ENCODE data around the gene TRIL. TPM values are rescaled to one million over a fixed set of nuclear protein-coding genes. Genes with fewer than 3 reads are reported as not detected.

The TRIL gene
- total and polyA plus RNA-seq, 8 donors = 0.92 to 26.1 (median 1.3) TPM; not detected in 1

- 86 to 98% (median 96%) methylated on average over 5 of the region's 5 CpGs for WGBS, 5 donors
- Histone ChIP-seq H3K9me3 (no peaks in the 10 kb centered on the region), H3K36me3 (no peaks in the 10 kb centered on the region), H3K27ac (no peak overlapping the region), H3K27me3 (no peaks in the 10 kb centered on the region), H3K4me3 (no peak overlapping the region), H3K4me1 (peaks cover 5 to 15% (median 10%) of the 10 kb centered on the region in 4 donors)
- no peak for DNase-seq
- intact Hi-C loops (cut with DNase I; ENCODE audit: low total_unique reads) = no loop called here
- TF ChIP-seq POLR2AphosphoS5 (IDR thresholded peaks at IDR 0.05) = no peak
- TF ChIP-seq POLR2A (IDR thresholded peaks at IDR 0.05) = no peak
- TF ChIP-seq EP300 (IDR thresholded peaks at IDR 0.05) = no peak
- no peak for TF ChIP-seq CTCF (IDR thresholded peaks at IDR 0.05)
Observed at GRCh38 chr7:28999427-28999826, 41.3 kb upstream of the TRIL start.

GRCh38 chr7:28998105-28998504 is 40.0 kb upstream of the TRIL start:
- intact Hi-C loops (cut with DNase I; ENCODE audit: low total_unique reads) = no loop called here
- no peak overlapping the region for H3K4me3 ChIP-seq
- DNase-seq = peak in 1 of 2 donors; percentile 36
- no peaks in the 10 kb centered on the region for H3K9me3 ChIP-seq
- WGBS, 5 donors = 41 to 54% (median 48%) methylated on average over 4 of the region's 4 CpGs
- no peaks in the 10 kb centered on the region for H3K36me3 ChIP-seq
- no peaks in the 10 kb centered on the region for H3K27me3 ChIP-seq
- peaks cover 5 to 15% (median 10%) of the 10 kb centered on the region in 4 donors for H3K4me1 ChIP-seq
- H3K27ac ChIP-seq = no peak overlapping the region
- no peak for TF ChIP-seq CTCF (IDR thresholded peaks at IDR 0.05)
- no peak for TF ChIP-seq POLR2AphosphoS5 (IDR thresholded peaks at IDR 0.05)
- TF ChIP-seq POLR2A (IDR thresholded peaks at IDR 0.05) = no peak
- no peak for TF ChIP-seq EP300 (IDR thresholded peaks at IDR 0.05)

DNA sequence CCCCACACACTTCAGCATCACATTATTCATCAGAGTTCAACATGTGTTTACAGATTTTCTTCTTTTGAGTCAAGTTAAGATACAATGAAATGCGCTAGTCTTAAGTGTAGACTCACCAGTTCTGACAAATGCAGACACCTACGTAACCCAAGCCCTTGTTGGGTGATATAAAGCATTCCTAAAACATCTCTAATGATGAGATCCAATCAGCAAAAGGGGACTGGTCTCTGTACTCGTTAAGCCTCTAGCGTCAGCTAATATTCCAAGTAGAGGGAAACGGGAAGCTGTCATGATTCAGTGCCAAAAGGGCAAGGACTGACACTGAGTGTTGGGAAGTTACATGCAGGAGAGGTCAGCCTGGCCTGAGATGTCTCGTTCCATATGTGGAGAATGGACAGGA is 38.7 kb upstream of the TRIL start:
- Histone ChIP-seq H3K36me3 (no peaks in the 10 kb centered on the region), H3K4me1 (peaks cover 5 to 15% (median 10%) of the 10 kb centered on the region in 4 donors), H3K9me3 (no peaks in the 10 kb centered on the region), H3K4me3 (no peak overlapping the region), H3K27me3 (no peaks in the 10 kb centered on the region), H3K27ac (no peak overlapping the region)
- WGBS, 5 donors = 75 to 87% (median 82%) methylated on average over 6 of the region's 6 CpGs
- no peak for DNase-seq
- intact Hi-C loops (cut with DNase I; ENCODE audit: low total_unique reads) = no loop called here
- TF ChIP-seq CTCF (IDR thresholded peaks at IDR 0.05) (no peak), POLR2AphosphoS5 (IDR thresholded peaks at IDR 0.05) (no peak), POLR2A (IDR thresholded peaks at IDR 0.05) (no peak), EP300 (IDR thresholded peaks at IDR 0.05) (no peak)

GRCh38 chr7:28993371-28993770 is 35.2 kb upstream of the TRIL start:
- Histone ChIP-seq H3K4me1 (peaks cover 5 to 13% (median 8%) of the 10 kb centered on the region in 4 donors), H3K27me3 (no peaks in the 10 kb centered on the region), H3K27ac (no peak overlapping the region), H3K4me3 (no peak overlapping the region), H3K36me3 (no peaks in the 10 kb centered on the region), H3K9me3 (no peaks in the 10 kb centered on the region)
- DNase-seq = no peak
- WGBS, 5 donors = 78 to 89% (median 79%) methylated on average over 4 of the region's 4 CpGs
- TF ChIP-seq EP300 (IDR thresholded peaks at IDR 0.05) (no peak), POLR2A (IDR thresholded peaks at IDR 0.05) (no peak), POLR2AphosphoS5 (IDR thresholded peaks at IDR 0.05) (no peak)
- intact Hi-C loops (cut with DNase I; ENCODE audit: low total_unique reads) = no loop called here

DNA sequence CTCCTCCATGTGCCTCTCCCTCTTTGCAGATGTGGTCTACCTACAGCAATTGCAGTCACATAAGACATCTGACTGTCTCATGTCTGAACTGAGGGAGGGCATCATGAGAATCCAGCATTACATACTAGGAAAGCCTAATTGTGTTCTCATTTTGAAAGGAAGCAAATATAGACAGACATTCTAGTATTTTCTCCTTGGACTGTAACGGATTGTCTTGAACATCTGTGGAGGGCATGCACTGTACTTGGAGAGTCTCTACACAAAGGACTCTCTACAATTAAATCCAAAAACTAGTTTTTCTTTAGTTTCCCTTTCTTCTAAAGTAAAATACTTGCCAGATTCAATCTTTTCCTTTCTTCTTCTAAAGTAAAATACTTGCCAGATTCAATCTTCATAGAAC is 34.7 kb upstream of the TRIL start:
- no peaks in the 10 kb centered on the region for H3K36me3 ChIP-seq
- no peak overlapping the region for H3K4me3 ChIP-seq
- DNase-seq = no peak
- no peak overlapping the region for H3K27ac ChIP-seq
- WGBS, 5 donors = 44 to 95% (median 80%) methylated on average over 1 of the region's 1 CpG
- TF ChIP-seq CTCF (IDR thresholded peaks at IDR 0.05) (no peak), POLR2A (IDR thresholded peaks at IDR 0.05) (no peak), EP300 (IDR thresholded peaks at IDR 0.05) (no peak), POLR2AphosphoS5 (IDR thresholded peaks at IDR 0.05) (no peak)
- peaks cover 3 to 13% (median 7%) of the 10 kb centered on the region in 4 donors for H3K4me1 ChIP-seq
- intact Hi-C loops (cut with DNase I; ENCODE audit: low total_unique reads) = no loop called here
- H3K27me3 ChIP-seq = no peaks in the 10 kb centered on the region
- no peaks in the 10 kb centered on the region for H3K9me3 ChIP-seq

All from stomach (tissue), 9 donors.